Prostate gland (tissue), 2 donors: ENCODE measurements around the gene CHFR. TPM values are rescaled to one million over a fixed set of nuclear protein-coding genes. Genes with fewer than 3 reads are reported as not detected.
"Not testable (repeated sequence)": the region's sequence is repeated elsewhere in the genome, so short reads cannot be mapped to it uniquely, and the experiment has no call there.

ENCODE experiments used
- DNase-seq: peaks from one replicate; pipeline ENCODE4 v3.0.0-alpha.2; 2019; ENCODE audit warnings: low spot score
- H3K27ac ChIP-seq, 2 donors: fragments of 200-600 bp; sonication (generic); 2 replicates each; pipeline ENCODE4 v1.5.1; 2017 to 2019
- H3K27me3 ChIP-seq: fragments of 200-600 bp; sonication (generic); replicated peaks from 2 replicates; pipeline ENCODE4 v1.5.1; 2019; ENCODE audit not compliant: insufficient read depth
- H3K36me3 ChIP-seq, 2 donors: fragments of 200-600 bp; sonication (generic); 1 replicate in 1 of 2; 2 replicates in 1 of 2; pipeline versions ENCODE4 v1.5.1 to v1.8.1; 2017 to 2019
- H3K4me1 ChIP-seq: fragments of 200-600 bp; sonication (generic); replicated peaks from 2 replicates; pipeline ENCODE4 v1.5.1; 2019
- H3K4me3 ChIP-seq, 2 donors: fragments of 200-600 bp; sonication (generic); 2 replicates each; pipeline ENCODE4 v1.5.1; 2017 to 2019
- H3K9me3 ChIP-seq: fragments of 200-600 bp; sonication (generic); 2 replicates; pipeline ENCODE4 v1.5.1; 2017
- CTCF ChIP-seq, 4 experiments: fragments of 200-600 bp in 2 of 4; fragments of 450-650 bp in 2 of 4; sonication (generic) in 2 of 4; IDR thresholded peaks; 1 replicate in 3 of 4; 2 replicates in 1 of 4; pipeline ENCODE4 v1.5.1; 2016 to 2019; ENCODE audit warnings: antibody characterized with exemption in 4 of 4, mild to moderate bottlenecking in 2 of 4, moderate library complexity in 2 of 4
- POLR2A ChIP-seq: fragments of 450-650 bp; IDR thresholded peaks from one replicate; pipeline ENCODE4 v1.6.1; 2016; ENCODE audit warnings: antibody characterized with exemption, mild to moderate bottlenecking
- POLR2AphosphoS5 ChIP-seq: sonication (generic); formaldehyde crosslinking; IDR thresholded peaks from one replicate; pipeline ENCODE4 v1.6.1; 2017; ENCODE audit warnings: antibody characterized with exemption
- WGBS: methylation state at CpG from one replicate; pipeline ENCODE4 v1.1.5; 2018; 5-methylcytosine and 5-hydroxymethylcytosine counted together
- intact Hi-C: fragments of 100-400 bp; cut with DNase I; formaldehyde crosslinking; loops from one replicate; pipeline ENCODE4 v1.14.2; 2022
- total RNA-seq, 2 donors: library from RNA; depleted of rRNA; stranded (reverse); fragments of >200 nt; gene quantifications; one replicate each; pipeline ENCODE4 v1.1.0, GENCODE V29; 2016

The CHFR gene
- total RNA-seq, 2 donors from 2014 or later = 18.7 to 52.3 TPM

GRCh38 chr12:132801741-132802140, 85.7 kb downstream of the CHFR start:
- Histone ChIP-seq H3K4me3 (no peak overlapping the region), H3K4me1 (no peaks in the 10 kb centered on the region), H3K27me3 (no peaks in the 10 kb centered on the region), H3K36me3 (peaks cover 33 to 35% of the 10 kb centered on the region in 2 donors), H3K27ac (no peak overlapping the region), H3K9me3 (no peaks in the 10 kb centered on the region)
- whole genome bisulfite sequencing = 90% methylated on average over 28 of the region's 28 CpGs
- intact Hi-C loops = no loop called here
- no peak for DNase-seq
- no peak for TF ChIP-seq POLR2AphosphoS5
- TF ChIP-seq POLR2A = no peak
- TF ChIP-seq CTCF (IDR thresholded peaks at IDR 0.05) = no peak

- 90% methylated on average over 15 of the region's 15 CpGs for WGBS
- TF ChIP-seq POLR2A (no peak), CTCF (IDR thresholded peaks at IDR 0.05) (no peak), POLR2AphosphoS5 (no peak)
- H3K9me3 ChIP-seq = no peaks in the 10 kb centered on the region
- intact Hi-C loops = no loop called here
- no peak overlapping the region for H3K4me3 ChIP-seq
- DNase-seq = no peak
- no peak overlapping the region for H3K27ac ChIP-seq
- H3K27me3 ChIP-seq = no peaks in the 10 kb centered on the region
- H3K4me1 ChIP-seq = no peaks in the 10 kb centered on the region
- H3K36me3 ChIP-seq = peaks cover 39 to 61% of the 10 kb centered on the region in 2 donors
Measured at GRCh38 chr12:132798836-132799235, 88.6 kb downstream of the CHFR start.

- no peak for DNase-seq
- intact Hi-C loops = no loop called here
- H3K9me3 ChIP-seq = no peaks in the 10 kb centered on the region
- H3K4me1 ChIP-seq = no peaks in the 10 kb centered on the region
- H3K27me3 ChIP-seq = no peaks in the 10 kb centered on the region
- no peak for TF ChIP-seq POLR2A
- no peak for TF ChIP-seq CTCF (IDR thresholded peaks at IDR 0.05)
- TF ChIP-seq POLR2AphosphoS5 = no peak
- peaks cover 37 to 64% of the 10 kb centered on the region in 2 donors for H3K36me3 ChIP-seq
- H3K27ac ChIP-seq = no peak overlapping the region
- 93% methylated on average over 24 of the region's 24 CpGs for whole genome bisulfite sequencing
- H3K4me3 ChIP-seq = no peak overlapping the region
Measured at GRCh38 chr12:132797820-132798570, 89.4 kb downstream of the CHFR start.

GRCh38 chr12:132795847-132796246, 91.6 kb downstream of the CHFR start:
- H3K4me1 ChIP-seq = no peaks in the 10 kb centered on the region
- WGBS = 96% methylated on average over 14 of the region's 14 CpGs
- DNase-seq = no peak
- peaks cover 29 to 52% of the 10 kb centered on the region in 2 donors for H3K36me3 ChIP-seq
- no peak overlapping the region for H3K27ac ChIP-seq
- no peaks in the 10 kb centered on the region for H3K9me3 ChIP-seq
- no peak overlapping the region for H3K4me3 ChIP-seq
- TF ChIP-seq POLR2A (no peak), CTCF (IDR thresholded peaks at IDR 0.05) (no peak), POLR2AphosphoS5 (no peak)
- intact Hi-C loops = no loop called here
- no peaks in the 10 kb centered on the region for H3K27me3 ChIP-seq

GRCh38 chr12:132791940-132792339, 95.5 kb downstream of the CHFR start:
- 91% methylated on average over 2 of the region's 2 CpGs for WGBS
- H3K27me3 ChIP-seq, intact Hi-C loops, DNase-seq, H3K27ac ChIP-seq, H3K4me1 ChIP-seq, H3K4me3 ChIP-seq, H3K9me3 ChIP-seq: not testable (repeated sequence)
- peaks cover 20 to 31% of the 10 kb centered on the region in 2 donors for H3K36me3 ChIP-seq
